Brain microvascular endothelial cell (primary cell): ENCODE data around the gene DKKL1.

ENCODE experiments used
- DNase-seq: peaks from one replicate; pipeline ENCODE4 v3.0.0-alpha.2; 2020
- H3K27ac ChIP-seq: fragments of 250-450 bp; sonication (Bioruptor Pico); 2 replicates; pipeline ENCODE4 v1.5.1; 2020; ENCODE audit warnings: mild to moderate bottlenecking, moderate library complexity
- H3K27me3 ChIP-seq: fragments of 250-450 bp; sonication (Bioruptor Pico); replicated peaks from 2 replicates; pipeline ENCODE4 v1.5.1; 2020; ENCODE audit warnings: mild to moderate bottlenecking
- H3K36me3 ChIP-seq: fragments of 250-450 bp; sonication (Bioruptor Pico); replicated peaks from 2 replicates; pipeline ENCODE4 v1.5.1; 2020; ENCODE audit warnings: mild to moderate bottlenecking
- H3K4me3 ChIP-seq: 2 replicates; pipeline ENCODE4 v1.5.1; 2011; ENCODE audit warnings: low read depth, mild to moderate bottlenecking, control low read depth, low read length, moderate library complexity
- in situ Hi-C: cut with HindIII; loops from 2 replicates; pipeline ENCODE4 v1.10.0; 2017; ENCODE audit warnings: low sequenced_read_pairs, low pct_ligation_motif_present
- TF ChIP-seq, protein P1 (sequence below): IDR thresholded peaks from 2 replicates; pipeline ENCODE4 v1.5.1; 2011; ENCODE audit warnings: low read depth, mild to moderate bottlenecking, moderate library complexity, low read length, control low read depth, inconsistent platforms; ENCODE audit errors: missing control alignments

DKKL1 gene

DNA sequence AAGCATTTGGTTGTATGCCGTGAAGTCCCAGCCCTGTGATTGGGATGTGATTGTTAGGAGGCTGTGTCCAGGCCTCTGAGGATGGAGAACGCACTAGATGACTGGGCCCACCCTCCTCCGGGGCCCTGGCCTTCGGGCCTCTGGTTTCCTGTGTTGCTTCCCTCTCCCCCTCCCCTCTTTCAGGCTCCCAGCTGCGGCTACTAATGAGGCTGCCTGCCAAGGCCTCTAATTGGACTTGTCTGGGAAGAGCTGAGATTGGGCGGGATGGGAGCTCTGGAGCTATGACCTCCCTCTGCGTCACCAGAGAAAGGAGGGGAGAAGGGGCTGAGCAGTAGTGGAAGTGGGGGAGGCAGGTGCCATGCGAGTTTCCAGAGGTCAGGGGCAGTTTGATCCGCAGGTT lies 49.7 kb downstream of the DKKL1 start:
- TF ChIP-seq, protein P1, sequence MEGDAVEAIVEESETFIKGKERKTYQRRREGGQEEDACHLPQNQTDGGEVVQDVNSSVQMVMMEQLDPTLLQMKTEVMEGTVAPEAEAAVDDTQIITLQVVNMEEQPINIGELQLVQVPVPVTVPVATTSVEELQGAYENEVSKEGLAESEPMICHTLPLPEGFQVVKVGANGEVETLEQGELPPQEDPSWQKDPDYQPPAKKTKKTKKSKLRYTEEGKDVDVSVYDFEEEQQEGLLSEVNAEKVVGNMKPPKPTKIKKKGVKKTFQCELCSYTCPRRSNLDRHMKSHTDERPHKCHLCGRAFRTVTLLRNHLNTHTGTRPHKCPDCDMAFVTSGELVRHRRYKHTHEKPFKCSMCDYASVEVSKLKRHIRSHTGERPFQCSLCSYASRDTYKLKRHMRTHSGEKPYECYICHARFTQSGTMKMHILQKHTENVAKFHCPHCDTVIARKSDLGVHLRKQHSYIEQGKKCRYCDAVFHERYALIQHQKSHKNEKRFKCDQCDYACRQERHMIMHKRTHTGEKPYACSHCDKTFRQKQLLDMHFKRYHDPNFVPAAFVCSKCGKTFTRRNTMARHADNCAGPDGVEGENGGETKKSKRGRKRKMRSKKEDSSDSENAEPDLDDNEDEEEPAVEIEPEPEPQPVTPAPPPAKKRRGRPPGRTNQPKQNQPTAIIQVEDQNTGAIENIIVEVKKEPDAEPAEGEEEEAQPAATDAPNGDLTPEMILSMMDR = no peak
- no peak overlapping the region for H3K27ac ChIP-seq
- H3K27me3 ChIP-seq = peaks cover 7% of the 10 kb centered on the region
- in situ Hi-C loops = no loop called here
- no peak for DNase-seq
- H3K4me3 ChIP-seq = no peak overlapping the region
- no peaks in the 10 kb centered on the region for H3K36me3 ChIP-seq

DNA sequence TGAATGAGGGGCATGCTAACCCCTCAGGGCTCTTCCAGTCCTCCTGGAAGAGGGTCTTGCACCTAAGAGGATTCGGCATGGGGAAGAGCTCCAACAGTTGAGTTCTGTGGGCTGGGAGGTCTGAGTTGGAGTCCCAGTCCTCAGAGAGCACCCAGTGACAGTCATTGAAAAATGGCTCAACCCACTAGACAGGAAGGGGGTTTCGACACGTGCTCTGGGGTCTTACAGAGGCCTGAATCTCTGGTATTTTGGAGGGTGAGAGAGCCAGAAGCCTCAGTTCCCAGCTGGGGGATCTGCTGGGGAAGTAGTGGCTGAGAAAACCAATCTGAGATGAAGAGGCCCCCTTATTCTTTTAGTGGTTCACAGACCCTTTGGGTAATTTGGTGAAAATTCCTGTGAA lies 50.6 kb downstream of the DKKL1 start:
- DNase-seq = no peak
- H3K36me3 ChIP-seq = no peaks in the 10 kb centered on the region
- in situ Hi-C loops = no loop called here
- peaks cover 7% of the 10 kb centered on the region for H3K27me3 ChIP-seq
- H3K4me3 ChIP-seq = no peak overlapping the region
- H3K27ac ChIP-seq = no peak overlapping the region
- TF ChIP-seq, protein P1 = no peak

DNA sequence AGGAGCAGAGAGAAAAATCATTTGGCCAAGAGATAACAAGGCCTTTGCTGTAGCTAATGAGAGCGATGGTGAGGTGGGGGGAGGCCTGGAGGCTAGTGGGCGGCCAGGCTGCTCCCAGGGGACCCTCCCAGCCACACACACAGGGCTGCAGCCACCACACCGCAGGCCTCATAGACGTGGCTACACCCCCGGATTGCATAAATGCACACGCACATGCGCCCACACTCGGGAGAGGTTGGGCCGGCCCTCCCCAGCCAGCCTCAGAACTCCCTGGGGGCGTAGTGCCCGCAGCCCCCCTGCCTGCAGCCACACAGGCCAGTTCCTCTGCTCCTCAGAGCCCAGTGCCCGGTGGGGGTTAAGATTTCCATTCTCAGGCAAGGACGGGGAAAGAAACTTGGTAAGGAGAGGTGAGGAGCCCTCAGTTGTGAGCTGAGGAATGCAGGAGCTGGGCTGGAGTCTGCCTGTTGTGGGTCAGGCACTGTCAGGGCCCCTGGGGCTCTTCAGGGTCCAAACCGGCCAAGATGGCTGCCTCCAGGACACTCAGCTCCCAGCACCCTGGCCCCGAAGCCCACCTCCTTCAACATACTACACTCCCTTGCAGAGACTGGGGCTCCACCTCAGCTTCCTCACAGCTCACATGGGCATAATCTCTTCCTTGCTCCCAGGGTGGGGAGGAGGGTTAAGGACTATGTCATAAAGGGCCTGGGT lies 51.6 kb downstream of the DKKL1 start:
- H3K4me3 ChIP-seq = no peak overlapping the region
- no peak overlapping the region for H3K27ac ChIP-seq
- TF ChIP-seq, protein P1 = no peak
- peak; percentile 21 for DNase-seq
- no peaks in the 10 kb centered on the region for H3K36me3 ChIP-seq
- in situ Hi-C loops = no loop called here
- peaks cover 9% of the 10 kb centered on the region for H3K27me3 ChIP-seq

DNA sequence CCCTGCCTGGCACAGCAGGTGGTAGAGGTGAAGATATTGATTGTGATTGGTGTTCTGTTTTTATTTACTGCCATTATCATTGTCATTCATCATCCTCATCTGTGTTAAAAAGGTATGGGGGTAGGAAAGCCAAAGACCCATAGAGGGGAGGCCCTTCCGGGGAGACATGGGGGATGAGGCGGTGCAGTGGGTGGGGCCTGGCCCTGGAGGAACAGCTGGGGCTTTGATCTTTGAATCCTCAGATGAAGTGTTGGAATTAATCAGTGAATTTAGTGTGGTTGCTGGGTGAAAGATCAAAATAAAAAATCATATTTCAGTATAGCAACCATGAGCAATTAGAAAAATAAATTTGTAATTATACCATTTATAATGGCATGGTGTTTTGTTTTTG lies 52.1 kb downstream of the DKKL1 start:
- H3K27me3 ChIP-seq = peaks cover 13% of the 10 kb centered on the region
- no peaks in the 10 kb centered on the region for H3K36me3 ChIP-seq
- H3K4me3 ChIP-seq = no peak overlapping the region
- in situ Hi-C loops = no loop called here
- DNase-seq = no peak
- no peak overlapping the region for H3K27ac ChIP-seq
- TF ChIP-seq, protein P1 = no peak

DNA sequence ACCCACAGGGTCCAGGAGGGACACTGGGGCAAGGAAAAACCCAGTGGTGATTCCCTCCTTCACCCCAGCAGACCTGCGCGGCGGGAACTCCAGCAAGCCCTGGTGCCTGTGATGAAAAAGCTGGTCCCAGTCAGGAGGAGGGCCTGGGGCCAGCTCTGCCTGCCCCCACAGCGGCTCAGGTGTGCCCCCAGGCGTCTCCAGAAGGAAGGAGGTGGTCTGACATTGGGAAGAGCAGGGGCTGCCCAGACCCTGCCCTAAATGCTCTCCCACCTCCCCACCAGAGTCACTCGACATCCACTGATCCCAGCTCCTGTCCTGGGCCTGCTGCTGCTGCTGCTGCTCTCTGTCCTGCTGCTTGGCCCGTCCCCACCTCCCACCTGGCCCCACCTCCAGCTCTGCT lies 53.4 kb downstream of the DKKL1 start:
- Histone ChIP-seq H3K36me3 (no peaks in the 10 kb centered on the region), H3K4me3 (no peak overlapping the region), H3K27ac (no peak overlapping the region), H3K27me3 (peaks cover 24% of the 10 kb centered on the region)
- TF ChIP-seq, protein P1 = no peak
- DNase-seq = no peak
- in situ Hi-C loops = no loop called here

DNA sequence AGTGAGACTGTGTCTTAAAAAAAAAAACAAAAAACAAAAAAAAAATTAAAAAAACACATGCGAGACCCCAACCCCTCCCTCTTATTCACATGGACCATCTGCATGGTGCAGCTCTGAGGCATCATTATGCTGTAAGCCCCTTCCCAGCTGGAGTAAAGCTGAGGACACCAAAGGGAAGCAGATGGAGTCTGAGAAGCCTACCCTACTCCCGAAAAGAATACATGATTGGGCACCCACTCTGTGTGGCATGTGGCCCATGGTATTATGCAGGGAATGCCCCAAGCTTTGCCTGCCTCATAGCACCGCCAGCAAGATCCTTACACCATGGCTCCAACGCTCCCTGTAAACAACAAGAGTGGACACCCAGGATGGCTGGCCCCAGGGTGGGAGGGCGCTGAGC lies 54.8 kb downstream of the DKKL1 start:
- H3K27ac ChIP-seq = no peak overlapping the region
- in situ Hi-C loops = no loop called here
- H3K4me3 ChIP-seq = no peak overlapping the region
- H3K27me3 ChIP-seq = peaks cover 38% of the 10 kb centered on the region
- H3K36me3 ChIP-seq = no peaks in the 10 kb centered on the region
- TF ChIP-seq, protein P1 = no peak
- DNase-seq = no peak
